GM21381 (cell line): ENCODE measurements around the gene SSH2.
"Not testable (repeated sequence)": the region's sequence is repeated elsewhere in the genome, so short reads cannot be mapped to it uniquely, and the experiment has no call there.

Experiments used
- ATAC-seq: cut with Tn5 transposase; IDR thresholded peaks from one replicate; pipeline ENCODE4 v1.9.1; 2021; ENCODE audit warnings: mild to moderate bottlenecking, moderate library complexity; ENCODE audit not compliant: unreplicated experiment

The SSH2 gene

GRCh38 chr17:29682054-29682453 lies 248.0 kb downstream of the SSH2 start:
- ATAC-seq = no peak

- no peak for ATAC-seq
Observed at GRCh38 chr17:29677824-29678223, 252.2 kb downstream of the SSH2 start.

- ATAC-seq = no peak
Observed at GRCh38 chr17:29677221-29677791, 252.7 kb downstream of the SSH2 start.

GRCh38 chr17:29675961-29676360 lies 254.1 kb downstream of the SSH2 start:
- not testable (repeated sequence) for ATAC-seq

- ATAC-seq = no peak
Observed at GRCh38 chr17:29674281-29674680, 255.7 kb downstream of the SSH2 start.

GRCh38 chr17:29671661-29672060 lies 258.4 kb downstream of the SSH2 start:
- ATAC-seq = no peak

GRCh38 chr17:29669266-29669665 lies 260.8 kb downstream of the SSH2 start:
- no peak for ATAC-seq

GRCh38 chr17:29667969-29668368 lies 262.1 kb downstream of the SSH2 start:
- ATAC-seq = no peak

GRCh38 chr17:29665481-29665810 lies 264.6 kb downstream of the SSH2 start:
- no peak for ATAC-seq

GRCh38 chr17:29664743-29665480 lies 265.1 kb downstream of the SSH2 start:
- ATAC-seq = no peak

GRCh38 chr17:29663155-29663554 lies 266.9 kb downstream of the SSH2 start:
- ATAC-seq = no peak

- no peak for ATAC-seq
Observed at GRCh38 chr17:29661213-29661612, 268.8 kb downstream of the SSH2 start.

GRCh38 chr17:29659155-29659554 lies 270.9 kb downstream of the SSH2 start:
- no peak for ATAC-seq

- no peak for ATAC-seq
Observed at GRCh38 chr17:29655323-29655722, 274.7 kb downstream of the SSH2 start.

- no peak for ATAC-seq
Observed at GRCh38 chr17:29653995-29654714, 275.9 kb downstream of the SSH2 start.

GRCh38 chr17:29652976-29653375 lies 277.1 kb downstream of the SSH2 start:
- no peak for ATAC-seq

GRCh38 chr17:29651913-29652312 lies 278.1 kb downstream of the SSH2 start:
- ATAC-seq = not testable (repeated sequence)

- ATAC-seq = no peak
Observed at GRCh38 chr17:29650396-29650795, 279.6 kb downstream of the SSH2 start.

- ATAC-seq = no peak
Observed at GRCh38 chr17:29649359-29649758, 280.7 kb downstream of the SSH2 start.

GRCh38 chr17:29648005-29648404 lies 282.0 kb downstream of the SSH2 start:
- no peak for ATAC-seq

- no peak for ATAC-seq
Observed at GRCh38 chr17:29645515-29646051, 284.4 kb downstream of the SSH2 start.

- ATAC-seq = no peak
Observed at GRCh38 chr17:29643817-29644160, 286.2 kb downstream of the SSH2 start.
